Right forelimb (tissue), 1 donor: ENCODE measurements around the gene DHX32.

ENCODE experiments used
- DNase-seq: peaks from one replicate; pipeline ENCODE4 v3.0.0-alpha.2; 2018

Gene DHX32

DNA sequence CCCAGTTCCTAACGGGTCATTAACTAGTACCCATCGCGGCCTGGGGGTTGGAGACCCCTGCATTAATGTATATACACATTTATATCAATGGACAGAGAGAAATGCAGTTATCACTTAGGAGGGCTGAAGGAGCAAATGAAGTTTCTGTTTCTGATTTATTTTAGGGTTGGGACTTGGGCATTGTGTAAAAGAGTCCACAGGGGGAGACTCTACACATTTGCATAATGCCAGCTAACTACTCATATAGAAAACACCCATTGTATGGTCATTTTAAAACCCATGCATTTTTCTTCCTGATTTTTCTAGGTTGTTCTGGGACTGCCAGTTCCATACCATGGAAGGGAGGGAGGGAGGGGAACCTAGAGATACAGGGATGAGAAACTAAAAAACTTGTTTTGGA, 34.2 kb downstream of the DHX32 start:
- no peak for DNase-seq

DNA sequence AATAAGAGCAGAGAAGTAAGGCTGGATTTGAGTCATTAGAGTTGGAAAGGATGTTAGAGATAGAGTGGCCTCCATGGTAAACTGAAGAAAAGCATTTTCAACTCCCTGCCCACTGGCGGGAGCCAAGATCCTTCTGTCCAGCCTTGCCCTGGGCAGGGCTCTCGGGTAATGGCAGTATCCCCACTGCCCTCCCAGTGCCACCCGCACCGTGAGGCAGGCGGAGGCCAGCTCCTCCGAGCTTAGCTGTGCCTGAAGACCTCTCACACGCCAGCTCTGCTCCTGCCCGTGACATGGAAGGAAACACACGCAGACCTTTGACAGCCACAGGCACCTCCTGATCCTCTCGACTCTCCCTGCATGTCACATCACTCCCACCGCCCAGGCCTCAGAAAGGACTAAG, 35.5 kb downstream of the DHX32 start:
- no peak for DNase-seq

DNA sequence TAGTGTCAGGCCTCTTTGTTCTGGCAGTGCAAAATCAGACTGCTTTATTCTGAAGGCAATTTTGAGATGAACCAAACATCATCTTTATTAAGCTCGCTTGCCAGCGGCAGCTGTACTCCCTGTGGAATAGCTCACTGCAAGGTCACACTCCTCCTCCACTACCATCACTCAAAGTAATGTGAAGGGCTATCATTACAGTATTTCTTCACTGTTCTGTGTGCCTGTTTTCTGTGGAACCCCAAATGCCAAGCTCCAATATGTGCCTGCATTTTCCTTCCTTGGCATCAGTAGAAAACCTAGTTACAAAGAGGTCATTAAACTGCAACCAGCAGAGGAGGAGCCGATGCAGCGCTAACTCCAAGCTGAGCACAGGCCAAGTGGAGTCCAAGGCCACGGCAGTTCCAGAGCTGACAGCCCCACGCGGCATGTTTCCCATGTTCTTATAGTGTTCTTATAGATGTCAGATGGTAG, 36.3 kb downstream of the DHX32 start:
- DNase-seq: peak; percentile 46

DNA sequence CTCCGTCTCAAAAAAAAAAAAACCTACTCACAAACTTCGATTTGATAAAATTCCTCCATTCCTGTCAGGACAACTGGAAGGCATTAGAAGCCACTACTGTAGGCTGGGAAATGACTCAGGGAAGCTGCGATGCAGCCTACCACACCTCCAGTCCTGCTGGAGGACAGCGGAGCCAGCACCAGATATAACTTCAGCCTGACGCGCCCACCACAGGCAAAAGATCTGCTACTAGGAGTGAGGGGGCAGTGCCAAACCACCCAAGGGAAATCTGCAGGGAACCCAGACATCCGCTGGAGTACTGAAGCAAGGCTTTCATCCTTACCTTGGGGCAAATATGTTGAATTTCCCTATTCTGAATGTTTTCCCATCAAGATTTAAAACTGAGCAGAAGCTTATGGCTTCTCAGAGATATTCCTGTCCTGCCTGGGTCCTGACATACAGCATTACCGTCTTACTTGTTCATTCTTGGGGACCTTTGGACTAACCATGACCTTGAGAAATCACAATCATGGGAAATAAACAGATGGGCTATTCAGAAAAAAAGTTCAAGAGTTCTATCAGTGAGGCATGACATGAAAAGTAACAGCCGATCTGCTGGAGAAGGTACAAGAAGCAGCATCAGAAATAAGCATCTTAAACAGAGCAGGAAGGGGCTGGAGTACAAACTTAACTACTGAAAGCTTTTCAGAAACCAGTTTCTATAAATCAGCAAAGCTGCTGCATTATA, 37.3 kb downstream of the DHX32 start:
- no peak for DNase-seq

DNA sequence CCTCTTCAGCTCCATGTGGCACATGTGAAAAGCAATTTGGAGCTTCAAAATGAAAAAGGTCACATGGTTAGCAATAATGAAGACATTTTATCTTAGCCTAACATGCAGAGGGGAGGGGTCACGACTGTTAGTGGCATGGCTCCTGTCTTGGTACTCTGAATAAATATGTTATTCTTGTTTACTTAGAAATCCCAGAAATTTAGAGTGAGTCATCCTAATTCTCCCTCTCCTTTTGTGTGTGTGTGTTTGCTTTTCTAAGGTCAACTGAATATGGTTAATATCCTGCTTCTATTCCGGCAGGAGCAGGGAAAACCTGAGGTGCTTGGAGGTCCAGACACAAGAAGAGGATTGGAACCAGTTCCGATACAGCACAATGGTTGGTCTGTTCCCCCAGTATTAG, 40.1 kb downstream of the DHX32 start:
- no peak for DNase-seq

DNA sequence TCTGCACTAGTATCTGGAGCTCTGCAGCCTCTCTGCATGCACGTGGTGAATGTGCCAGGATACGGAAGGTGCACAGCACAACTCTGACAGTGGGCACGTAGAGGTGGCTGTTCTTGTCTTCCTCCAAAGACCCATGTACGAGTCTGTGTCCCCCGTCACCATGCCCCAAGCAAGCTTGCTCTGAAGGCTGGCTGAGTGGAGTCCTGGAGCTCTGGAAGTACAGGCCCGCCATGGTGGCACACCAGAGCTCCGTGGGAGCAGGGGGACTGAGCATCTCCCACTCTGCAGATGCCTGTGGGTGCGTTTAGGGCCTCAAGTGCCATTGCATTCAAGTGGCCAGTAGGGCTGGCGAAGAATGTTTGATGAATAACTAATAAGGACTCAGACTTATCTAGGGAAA, 40.7 kb downstream of the DHX32 start:
- DNase-seq: no peak

DNA sequence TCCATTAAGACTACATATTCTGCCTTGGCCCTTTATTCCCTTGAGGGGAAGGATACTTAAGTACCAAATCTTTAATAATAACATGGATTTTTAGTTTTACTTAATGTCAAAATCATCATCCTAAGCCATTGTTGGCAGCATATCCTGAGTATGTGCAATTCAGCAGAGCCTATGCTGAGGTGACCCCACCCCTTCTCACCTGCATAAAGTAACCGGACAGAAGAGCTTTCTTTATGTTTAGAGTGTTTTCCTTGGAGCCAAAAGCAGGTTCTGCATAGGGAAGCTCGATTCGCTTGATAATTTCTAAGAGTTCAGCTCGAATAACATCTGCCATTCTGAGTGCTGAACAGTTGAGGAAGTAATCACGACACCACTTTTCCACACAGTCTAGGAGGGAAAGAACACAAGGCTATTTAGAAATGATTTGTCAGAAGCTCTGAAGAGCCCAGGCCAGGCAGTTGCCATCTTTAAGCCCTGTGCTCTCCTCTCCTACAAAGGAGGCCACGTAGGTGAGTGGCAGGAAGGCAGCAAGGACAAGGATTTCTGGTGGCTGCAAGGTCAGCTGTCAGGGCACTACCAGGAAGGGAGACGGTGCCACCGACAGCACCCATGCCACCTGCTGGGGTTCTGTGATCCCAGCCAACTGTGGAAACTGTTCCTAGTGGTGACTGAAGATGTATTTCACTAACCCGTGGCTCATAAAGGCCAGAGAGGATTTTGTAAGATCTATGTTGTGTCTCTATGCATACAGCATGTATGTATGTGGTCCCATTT, 42.1 kb downstream of the DHX32 start:
- DNase-seq: no peak

DNA sequence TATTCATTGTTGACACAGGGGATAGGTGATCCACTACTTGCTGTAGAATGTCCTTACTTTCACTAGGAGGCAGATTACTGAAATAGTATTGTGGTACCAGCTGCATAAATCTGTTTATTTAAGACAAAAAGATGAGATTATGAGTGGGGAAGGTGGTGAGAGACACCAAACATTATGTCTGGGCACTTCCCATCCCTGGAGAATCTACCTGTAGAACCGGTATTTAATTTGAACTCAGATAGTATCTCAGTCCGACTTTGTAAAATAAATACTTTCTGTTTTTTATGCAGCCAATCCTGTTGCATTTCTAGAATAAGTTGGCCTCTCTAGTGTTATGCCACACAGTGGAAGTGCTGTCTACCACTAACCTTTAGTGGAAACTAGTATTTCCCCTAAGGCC, 44.3 kb downstream of the DHX32 start:
- DNase-seq: no peak

DNA sequence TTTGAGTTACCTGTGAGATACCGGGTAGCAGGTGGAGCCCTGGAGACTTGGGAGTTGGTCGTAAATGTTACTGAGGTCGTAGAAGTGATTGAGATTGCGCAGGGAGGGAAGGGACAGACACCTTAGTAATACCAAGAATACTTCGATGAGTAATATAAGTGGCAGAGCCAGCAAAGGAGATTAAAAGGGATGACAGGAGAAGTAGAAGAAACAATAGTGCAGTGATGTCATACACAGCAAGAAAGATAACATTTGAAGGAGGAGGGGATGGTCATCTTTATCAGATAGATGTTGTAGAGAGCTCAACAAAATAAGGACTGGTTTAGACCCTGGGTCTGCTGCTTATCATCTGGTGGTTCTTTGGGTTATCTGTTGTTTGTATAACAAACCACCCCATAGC, 52.8 kb downstream of the DHX32 start:
- no peak for DNase-seq

DNA sequence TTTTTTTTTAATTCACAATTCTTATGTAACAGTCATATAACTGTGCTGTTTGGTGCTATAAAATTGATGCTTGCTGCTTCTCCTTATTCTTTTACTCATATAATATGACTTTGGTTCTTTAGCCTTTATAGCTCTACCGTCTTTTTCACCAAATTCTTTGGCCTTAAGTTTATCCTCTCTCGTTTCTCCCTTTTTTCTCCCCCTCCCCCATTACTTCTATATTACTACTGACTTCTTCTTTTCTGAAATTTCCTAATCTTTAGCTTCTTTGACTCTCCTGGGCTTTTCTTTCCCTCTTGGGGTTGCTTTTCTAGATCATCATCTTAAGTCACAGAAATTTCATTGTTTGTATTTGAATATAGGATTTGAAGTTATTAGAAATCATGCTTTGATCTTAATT, 54.0 kb downstream of the DHX32 start:
- DNase-seq: no peak

DNA sequence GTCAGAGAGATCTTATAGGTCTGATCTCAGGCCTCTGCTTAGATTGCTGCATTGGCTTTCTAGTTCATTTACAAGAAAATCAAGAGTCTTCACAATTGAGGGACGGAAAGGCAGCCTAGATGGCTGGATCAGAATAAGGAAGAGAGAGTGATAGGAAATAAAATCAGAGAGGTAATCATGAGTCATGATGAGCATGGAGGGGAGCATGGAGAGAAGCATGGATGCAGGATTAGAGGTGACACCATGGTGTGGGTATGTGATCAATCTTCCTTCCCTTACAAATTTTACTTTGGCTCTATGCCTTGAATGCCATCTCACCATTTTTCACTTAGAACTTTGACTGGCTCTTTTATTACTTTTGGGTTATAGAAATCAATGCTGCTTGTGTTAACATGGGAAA, 56.4 kb downstream of the DHX32 start:
- no peak for DNase-seq

DNA sequence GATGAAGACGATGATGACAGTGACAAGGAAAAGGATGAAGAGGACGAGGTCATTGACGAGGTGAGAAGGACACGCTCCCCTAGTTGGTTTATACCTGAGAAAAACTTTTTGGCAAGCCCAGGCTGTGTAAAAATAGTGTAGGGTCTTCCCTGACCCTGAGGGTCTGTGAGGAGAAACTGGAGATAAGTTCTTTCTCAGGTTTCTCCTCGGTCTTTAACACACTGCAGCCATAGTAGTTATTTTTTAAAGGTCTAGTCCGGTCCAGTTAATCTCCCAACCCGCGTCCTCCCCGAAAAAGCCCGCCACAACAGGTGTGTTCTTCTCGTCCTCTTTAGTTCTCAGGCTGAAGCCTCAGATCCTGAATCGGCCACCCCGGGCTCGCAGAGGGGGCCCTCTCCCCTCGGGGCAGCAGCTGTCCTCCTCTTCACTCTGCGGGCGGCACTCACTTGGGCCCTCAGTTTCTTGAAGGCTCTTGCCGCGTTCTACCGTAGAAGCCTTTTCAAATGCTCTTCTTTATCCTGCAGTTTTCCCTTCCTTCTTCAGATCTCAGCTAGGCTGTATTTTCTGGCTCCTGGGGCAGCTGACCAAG, 57.3 kb downstream of the DHX32 start:
- no peak for DNase-seq

DNA sequence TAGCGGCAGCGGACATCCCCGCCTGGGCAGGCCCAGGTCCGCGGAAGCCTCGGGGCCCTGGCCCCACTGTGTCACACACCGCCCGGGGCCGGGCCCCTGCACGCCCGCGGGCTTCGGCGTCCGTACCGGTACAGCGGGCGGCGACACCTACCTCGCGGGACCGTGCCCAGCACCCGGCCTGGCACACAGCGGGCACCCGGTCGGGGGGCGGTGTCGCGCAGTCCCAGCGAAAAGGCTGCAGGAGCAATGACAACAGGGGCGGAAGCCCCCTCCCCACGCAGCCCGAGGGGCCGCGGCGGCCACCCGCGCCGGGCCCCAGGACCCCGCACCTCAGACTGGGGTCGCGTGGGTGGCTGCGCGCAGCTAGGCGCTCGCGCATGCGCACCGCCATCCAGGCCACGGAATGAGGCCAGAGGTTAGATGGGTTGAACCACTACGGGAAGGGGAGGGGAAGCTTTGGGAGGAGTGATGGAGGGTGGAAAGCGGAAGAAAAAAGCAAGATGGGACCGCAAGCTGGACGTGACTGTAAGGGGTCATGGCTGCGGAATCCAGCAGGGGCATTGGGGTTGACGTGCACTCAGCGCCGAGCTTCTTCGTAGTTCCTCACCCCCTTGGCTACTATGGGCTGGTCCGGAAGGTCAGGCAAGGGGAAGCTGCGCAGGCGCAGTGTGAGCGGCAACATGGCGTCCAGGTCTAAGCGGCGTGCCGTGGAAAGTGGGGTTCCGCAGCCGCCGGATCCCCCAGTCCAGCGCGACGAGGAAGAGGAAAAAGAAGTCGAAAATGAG, 58.0 kb downstream of the DHX32 start, which contains the start of the genes BCCIP and UROS:
Gene BCCIP, plus strand, starts transcription at position 669 of the 785 bp plus-strand sequence. Its CDS starts 12 bp downstream, at position 681.
Gene UROS, minus strand, starts transcription at position 381 of the 785 bp plus-strand sequence. CDS start 6,759 bp downstream, outside the sequence.
- peak; percentile 94 for DNase-seq

DNA sequence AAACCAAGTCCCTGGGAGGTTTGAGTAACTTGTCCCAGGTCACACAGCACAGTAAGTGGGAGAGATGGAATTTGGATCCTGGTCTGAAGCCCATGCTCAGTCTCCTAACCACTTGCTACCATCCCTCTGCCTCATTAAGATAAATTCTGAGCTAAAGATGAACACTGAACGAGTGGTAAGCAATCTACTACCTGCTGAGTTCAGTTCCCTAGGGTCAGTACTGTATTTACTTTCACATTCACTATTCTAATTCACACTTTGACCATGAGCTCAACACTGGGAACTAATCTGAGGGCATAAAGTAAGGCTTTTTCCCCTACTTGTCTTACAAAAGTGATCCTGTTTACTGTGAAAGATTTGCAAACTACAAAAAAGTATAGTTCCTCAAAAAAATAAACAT, 60.4 kb downstream of the DHX32 start:
- DNase-seq: no peak

DNA sequence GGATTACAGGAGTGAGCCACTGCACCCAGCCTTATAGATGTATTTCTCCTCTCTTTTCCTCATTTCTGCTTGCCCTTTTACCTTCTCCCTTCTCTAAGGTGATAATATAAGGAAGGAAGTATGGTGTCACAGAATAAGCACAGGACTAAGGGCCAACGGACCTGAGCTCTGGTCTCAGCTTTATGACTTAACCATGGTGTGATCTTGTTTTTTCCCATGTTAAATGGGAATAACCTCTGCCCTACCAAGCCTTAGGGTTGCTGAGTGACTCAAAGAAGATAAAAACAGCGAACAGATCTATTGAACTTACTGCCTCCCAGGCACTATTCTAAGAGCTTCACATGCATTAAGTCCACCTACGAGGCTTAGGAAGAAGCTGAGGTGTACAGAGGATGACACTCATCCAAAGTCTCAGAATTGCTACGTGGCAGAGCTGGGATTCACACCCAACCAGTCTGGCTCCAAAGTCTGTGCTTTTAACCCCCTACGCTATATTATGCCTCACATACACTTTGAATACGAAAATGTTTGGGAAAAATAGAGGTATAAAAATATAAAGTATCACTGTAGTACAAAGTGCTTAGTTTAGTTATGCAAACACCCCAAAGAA, 63.6 kb downstream of the DHX32 start:
- DNase-seq: no peak

DNA sequence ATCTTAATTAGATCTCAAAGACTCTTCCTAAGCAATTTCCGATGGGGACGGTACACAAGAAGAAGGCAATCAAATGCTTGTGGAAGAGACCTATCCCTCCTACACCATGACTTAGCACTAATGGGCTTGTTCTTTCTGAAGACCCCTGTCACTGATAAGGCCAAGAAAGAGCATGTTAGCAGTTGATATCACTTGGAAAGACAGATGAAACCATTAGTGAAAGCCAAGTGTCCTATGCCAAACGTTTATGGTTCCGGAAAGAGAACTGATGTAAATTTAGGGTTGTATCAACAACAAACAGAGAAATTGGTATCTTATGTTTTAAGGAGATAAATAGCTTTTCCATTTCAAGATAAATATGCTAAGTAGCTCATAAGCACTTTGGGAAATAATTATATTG, 64.5 kb downstream of the DHX32 start:
- DNase-seq: no peak

DNA sequence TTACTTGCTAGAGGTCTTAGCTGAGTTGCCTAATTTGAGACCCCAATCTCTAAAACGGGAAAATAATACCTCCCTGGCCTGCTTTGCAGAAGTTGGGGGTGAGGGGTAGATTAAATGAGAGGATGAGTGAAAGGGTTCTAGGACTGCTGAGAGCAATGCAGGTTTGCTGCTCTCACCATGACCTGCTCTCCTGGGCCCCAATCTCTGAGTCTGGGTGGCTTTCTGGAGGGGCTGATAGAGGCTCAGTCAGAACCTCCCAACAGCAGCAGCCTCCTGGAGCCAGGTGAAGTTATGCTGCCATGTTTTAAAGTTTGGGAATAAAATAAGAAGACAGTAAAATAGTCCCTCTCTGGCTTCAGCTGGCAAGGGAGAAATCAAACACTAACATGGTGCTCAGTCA, 65.3 kb downstream of the DHX32 start:
- DNase-seq: no peak

DNA sequence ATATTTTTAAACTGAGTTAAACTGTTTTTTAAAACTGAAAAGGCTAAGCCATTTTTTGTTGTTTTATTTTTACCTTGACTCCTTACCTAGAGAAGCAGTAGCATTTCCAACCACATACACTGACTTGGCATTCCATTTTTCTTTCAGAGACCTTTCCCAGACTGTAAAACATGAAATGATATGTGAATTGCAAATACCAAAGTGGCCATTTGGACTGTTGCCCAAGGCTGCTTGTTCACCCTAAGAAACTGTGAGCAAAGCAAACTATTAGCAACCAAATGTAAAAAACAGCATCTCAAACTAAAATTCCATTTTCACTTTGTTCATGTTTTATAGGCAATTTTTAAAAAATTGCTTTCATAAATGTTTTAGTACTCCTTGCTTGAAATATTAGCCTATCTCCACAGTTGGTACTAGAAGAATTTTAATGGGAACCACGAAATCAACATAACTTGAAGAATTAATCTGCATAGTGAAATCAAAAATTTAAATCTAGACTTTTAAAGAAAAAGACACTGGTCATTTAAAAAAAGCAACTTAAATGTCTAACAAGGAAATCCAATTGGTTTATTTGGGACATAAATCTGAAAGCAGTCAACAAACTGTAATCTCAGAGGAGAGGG, 68.9 kb downstream of the DHX32 start:
- DNase-seq: no peak

DNA sequence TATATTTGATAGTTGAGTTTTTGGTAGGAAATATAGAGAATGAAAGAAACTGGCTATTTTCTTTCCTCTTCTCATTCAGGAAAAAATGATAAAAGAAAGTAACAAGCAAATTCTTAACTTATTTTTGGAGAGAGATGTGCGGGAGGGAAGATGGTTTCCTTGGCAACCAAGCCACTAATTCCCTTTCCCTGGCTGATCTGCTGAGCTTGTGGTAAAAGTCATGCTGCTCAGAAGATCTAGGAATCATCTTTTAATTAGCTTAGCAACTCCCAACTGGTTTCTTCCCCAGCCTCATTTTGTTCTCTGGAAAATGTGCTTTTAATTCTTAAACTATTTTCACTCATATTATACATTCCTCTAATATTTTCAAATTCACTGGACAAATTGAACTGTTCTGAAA, 69.8 kb downstream of the DHX32 start:
- DNase-seq: no peak

DNA sequence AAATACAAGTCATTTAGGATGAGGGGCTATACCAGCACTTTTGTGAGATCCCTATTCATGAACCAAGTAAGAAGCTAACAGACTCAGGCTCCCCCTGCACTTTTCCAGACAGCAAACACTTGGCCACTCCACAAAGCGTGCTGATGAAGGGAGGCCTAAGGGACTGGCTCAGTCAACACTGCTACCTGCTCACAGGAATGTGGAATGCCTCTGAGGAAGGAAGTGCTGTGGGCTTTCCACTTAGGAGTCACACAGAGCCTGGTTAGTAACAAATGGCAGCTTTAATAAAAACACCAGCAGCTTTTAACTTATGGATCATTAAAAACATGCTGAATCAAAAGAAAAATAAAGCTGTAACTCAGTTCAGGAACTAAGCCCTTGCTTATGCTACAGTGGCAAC, 73.0 kb downstream of the DHX32 start:
- no peak for DNase-seq

DNA sequence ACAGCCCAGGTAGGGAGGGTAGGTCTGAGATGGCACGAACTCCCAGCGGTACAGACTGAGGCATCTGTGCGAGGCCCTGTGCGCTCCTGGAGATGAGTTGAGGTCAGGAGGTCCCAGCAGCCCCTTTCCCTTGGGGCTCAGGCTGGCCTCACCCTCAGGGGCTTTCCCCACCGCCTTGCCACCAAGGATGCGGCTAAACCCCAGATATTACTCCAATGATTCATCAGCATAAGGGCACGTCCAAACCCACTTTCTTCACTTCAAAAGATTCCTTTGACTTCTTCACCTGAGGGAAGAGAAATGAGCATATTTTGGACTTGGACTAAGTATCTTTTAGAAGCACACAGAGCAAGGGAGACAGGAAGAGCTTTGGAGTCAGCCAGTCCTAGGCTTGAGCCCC, 78.4 kb downstream of the DHX32 start:
- no peak for DNase-seq

DNA sequence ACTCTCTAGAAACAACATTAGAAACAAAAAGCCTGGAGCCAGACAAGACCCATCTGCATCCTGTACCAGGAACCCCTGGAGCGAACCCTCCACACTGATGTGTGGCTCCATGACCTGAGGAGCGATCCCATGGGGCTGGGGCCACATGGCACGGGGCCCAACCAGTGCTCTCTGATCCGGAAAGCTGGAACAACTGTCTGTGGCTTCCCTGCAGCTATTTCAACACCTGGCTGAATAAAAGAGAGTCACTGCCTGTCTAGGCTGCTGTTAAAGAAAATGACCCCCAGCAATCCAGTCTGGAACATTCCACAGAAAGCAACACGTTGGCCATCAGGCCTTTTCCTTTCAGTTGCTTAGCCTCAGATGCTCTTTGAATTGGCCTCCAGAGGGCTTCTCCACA, 79.0 kb downstream of the DHX32 start:
- DNase-seq: no peak
